Upper lobe of left lung (tissue), 4 donors: ENCODE data around the gene ITIH5.
A peak's percentile ranks its signal among the peaks of the same experiment; 100 is the strongest.

Experiments used
- EP300 ChIP-seq, 4 donors: sonication (generic); formaldehyde crosslinking; IDR thresholded peaks; one replicate each; pipeline ENCODE4 v1.5.1; 2017; ENCODE audit warnings: antibody characterized with exemption in 4 of 4, control low read depth in 2 of 4
- POLR2A ChIP-seq, 4 donors: fragments of 450-650 bp; IDR thresholded peaks; one replicate each; pipeline ENCODE4 v1.5.1; 2016 to 2017; ENCODE audit warnings: antibody characterized with exemption in 4 of 4, mild to moderate bottlenecking in 2 of 4
- POLR2AphosphoS5 ChIP-seq, 2 donors: sonication (generic); formaldehyde crosslinking; IDR thresholded peaks; one replicate each; pipeline ENCODE4 v1.5.1; 2017; ENCODE audit warnings: antibody characterized with exemption in 2 of 2
- TF ChIP-seq, protein P1 (sequence below), 6 experiments: fragments of 450-650 bp in 4 of 6; fragments of 200-600 bp in 2 of 6; sonication (generic) in 2 of 6; IDR thresholded peaks; one replicate each; pipeline ENCODE4 v1.5.1; 2016 to 2019; ENCODE audit warnings: antibody characterized with exemption in 6 of 6

DNA sequence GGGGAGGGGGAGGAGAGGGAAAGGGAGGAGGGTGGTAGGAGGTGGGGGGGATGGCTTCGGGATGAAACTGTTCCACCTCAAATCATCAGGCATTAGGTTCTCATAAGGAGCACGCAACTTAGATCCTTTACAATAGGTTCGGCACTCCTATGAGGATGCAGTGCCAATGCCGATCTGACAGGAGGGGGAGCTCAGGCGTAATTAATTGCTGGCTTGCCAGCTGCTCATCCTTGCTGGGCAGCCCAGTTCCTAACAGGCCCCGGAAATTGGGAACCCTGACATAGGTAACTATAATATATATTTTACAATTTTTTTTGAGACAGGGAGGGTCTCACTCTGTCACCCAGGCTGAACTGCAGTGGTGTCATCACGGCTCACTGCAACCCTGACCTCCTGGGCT lies 137.1 kb downstream of the ITIH5 start:
- TF ChIP-seq, protein P1, sequence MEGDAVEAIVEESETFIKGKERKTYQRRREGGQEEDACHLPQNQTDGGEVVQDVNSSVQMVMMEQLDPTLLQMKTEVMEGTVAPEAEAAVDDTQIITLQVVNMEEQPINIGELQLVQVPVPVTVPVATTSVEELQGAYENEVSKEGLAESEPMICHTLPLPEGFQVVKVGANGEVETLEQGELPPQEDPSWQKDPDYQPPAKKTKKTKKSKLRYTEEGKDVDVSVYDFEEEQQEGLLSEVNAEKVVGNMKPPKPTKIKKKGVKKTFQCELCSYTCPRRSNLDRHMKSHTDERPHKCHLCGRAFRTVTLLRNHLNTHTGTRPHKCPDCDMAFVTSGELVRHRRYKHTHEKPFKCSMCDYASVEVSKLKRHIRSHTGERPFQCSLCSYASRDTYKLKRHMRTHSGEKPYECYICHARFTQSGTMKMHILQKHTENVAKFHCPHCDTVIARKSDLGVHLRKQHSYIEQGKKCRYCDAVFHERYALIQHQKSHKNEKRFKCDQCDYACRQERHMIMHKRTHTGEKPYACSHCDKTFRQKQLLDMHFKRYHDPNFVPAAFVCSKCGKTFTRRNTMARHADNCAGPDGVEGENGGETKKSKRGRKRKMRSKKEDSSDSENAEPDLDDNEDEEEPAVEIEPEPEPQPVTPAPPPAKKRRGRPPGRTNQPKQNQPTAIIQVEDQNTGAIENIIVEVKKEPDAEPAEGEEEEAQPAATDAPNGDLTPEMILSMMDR (IDR thresholded peaks at IDR 0.05) = peak in 2 of 6 experiments; percentile 16 to 34
- TF ChIP-seq POLR2A (IDR thresholded peaks at IDR 0.05) = no peak
- TF ChIP-seq EP300 (IDR thresholded peaks at IDR 0.05) = no peak
- no peak for TF ChIP-seq POLR2AphosphoS5 (IDR thresholded peaks at IDR 0.05)
